Spleen (tissue), 11 donors: ENCODE data around the gene SIM2. TPM values are rescaled to one million over a fixed set of nuclear protein-coding genes. Genes with fewer than 3 reads are reported as not detected.

ENCODE experiments used
- DNase-seq: peaks from one replicate; pipeline ENCODE4 v3.0.0-alpha.2; 2020
- H3K27ac ChIP-seq, 8 donors: fragments of 200-600 bp; sonication (generic) in 7 of 8; 1 replicate in 4 of 8; 2 replicates in 4 of 8; pipeline versions ENCODE4 v1.5.0 to v1.8.0; 2016 to 2021; ENCODE audit warnings: inconsistent platforms in 4 of 8, mild to moderate bottlenecking in 4 of 8, moderate library complexity in 1 of 8
- H3K27me3 ChIP-seq, 7 donors: fragments of 200-600 bp; sonication (generic) in 6 of 7; replicated peaks in 1 of 7; 1 replicate in 4 of 7; 2 replicates in 3 of 7; pipeline versions ENCODE4 v1.5.0 to v1.8.0; 2016 to 2021; ENCODE audit warnings: inconsistent platforms in 3 of 7, mild to moderate bottlenecking in 1 of 7
- H3K36me3 ChIP-seq, 6 donors: fragments of 200-600 bp; sonication (generic) in 5 of 6; 1 replicate in 4 of 6; 2 replicates in 2 of 6; pipeline versions ENCODE4 v1.5.0 to v1.8.0; 2016 to 2021; ENCODE audit warnings: inconsistent platforms in 2 of 6
- H3K4me1 ChIP-seq, 6 donors: fragments of 200-600 bp; sonication (generic) in 5 of 6; 1 replicate in 3 of 6; 2 replicates in 3 of 6; pipeline versions ENCODE4 v1.5.0 to v1.8.0; 2016 to 2021; ENCODE audit warnings: inconsistent platforms in 3 of 6
- H3K4me3 ChIP-seq, 8 donors: fragments of 200-600 bp; sonication (generic) in 7 of 8; 1 replicate in 4 of 8; 2 replicates in 4 of 8; pipeline versions ENCODE4 v1.5.0 to v1.8.0; 2016 to 2021; ENCODE audit warnings: inconsistent platforms in 4 of 8, mild to moderate bottlenecking in 4 of 8, moderate library complexity in 2 of 8
- H3K9me3 ChIP-seq, 8 donors: fragments of 200-600 bp; sonication (generic) in 7 of 8; 1 replicate in 4 of 8; 2 replicates in 4 of 8; pipeline versions ENCODE4 v1.5.0 to v1.8.0; 2016 to 2021; ENCODE audit warnings: inconsistent platforms in 4 of 8
- POLR2A ChIP-seq, 3 donors: fragments of 450-650 bp; IDR thresholded peaks; one replicate each; pipeline ENCODE4 v1.5.1; 2017; ENCODE audit warnings: antibody characterized with exemption in 3 of 3, mild to moderate bottlenecking in 1 of 3
- POLR2AphosphoS5 ChIP-seq, 3 donors: sonication (generic); formaldehyde crosslinking; IDR thresholded peaks; one replicate each; pipeline ENCODE4 v1.5.1; 2017; ENCODE audit warnings: antibody characterized with exemption in 3 of 3
- WGBS, 5 donors: extraction: QIAGEN DNeasy Blood & Tissue Kit in 3 of 5; methylation state at CpG; one replicate each; pipeline versions ENCODE4 v1.1.5 to v1.1.7; 2013 to 2018; 5-methylcytosine and 5-hydroxymethylcytosine counted together
- intact Hi-C: fragments of 100-400 bp; cut with DNase I; formaldehyde crosslinking; loops from one replicate; pipeline ENCODE4 v1.15.0; 2023; ENCODE audit warnings: low total_unique reads
- polyA plus RNA-seq, 3 donors: library from polyadenylated mRNA; stranded (reverse); fragments of 200-250 nt; gene quantifications; one replicate each; pipeline ENCODE4 v1.2.1, GENCODE V29; 2013
- total RNA-seq, 7 donors: library from RNA; depleted of rRNA in 3 of 7; stranded (reverse); fragments of >200 nt in 3 of 7; fragmentation: NEBNext Ultra II Directional in 4 of 7; extraction: Animal tissue kit (Norgen Biotek cat#: 25700) in 4 of 7; gene quantifications; one replicate each; pipeline versions ENCODE4 v1.1.0 to v1.2.1, GENCODE V29; 2016 to 2021
- TF ChIP-seq, protein P1 (sequence below), 11 experiments: fragments of 200-600 bp in 7 of 11; fragments of 450-650 bp in 4 of 11; sonication (generic) in 4 of 11; IDR thresholded peaks in 8 of 11; conservative IDR thresholded peaks in 3 of 11; 1 replicate in 7 of 11; 2 replicates in 4 of 11; pipeline versions ENCODE4 v1.4.0 to v1.8.0; 2016 to 2021; ENCODE audit warnings: antibody characterized with exemption in 11 of 11, inconsistent platforms in 4 of 11, mild to moderate bottlenecking in 1 of 11
- donor health status: healthy with polysubstance abuse.
- donor health status: DM: no; HTN: no; CAD: no; lungs with moderate emphysema.
- donor health status: DM: no; HTN: no; CAD: no.
- donor health status: Bipolar disorder and iron deficiency.
- donor health status: healthy.
- donor health status: DM: no; HTN: no; CAD: no.
- donor health status: DM: yes; HTN: yes; CAD: no.

Gene SIM2
- total and polyA plus RNA-seq, 10 donors, result not detected

DNA sequence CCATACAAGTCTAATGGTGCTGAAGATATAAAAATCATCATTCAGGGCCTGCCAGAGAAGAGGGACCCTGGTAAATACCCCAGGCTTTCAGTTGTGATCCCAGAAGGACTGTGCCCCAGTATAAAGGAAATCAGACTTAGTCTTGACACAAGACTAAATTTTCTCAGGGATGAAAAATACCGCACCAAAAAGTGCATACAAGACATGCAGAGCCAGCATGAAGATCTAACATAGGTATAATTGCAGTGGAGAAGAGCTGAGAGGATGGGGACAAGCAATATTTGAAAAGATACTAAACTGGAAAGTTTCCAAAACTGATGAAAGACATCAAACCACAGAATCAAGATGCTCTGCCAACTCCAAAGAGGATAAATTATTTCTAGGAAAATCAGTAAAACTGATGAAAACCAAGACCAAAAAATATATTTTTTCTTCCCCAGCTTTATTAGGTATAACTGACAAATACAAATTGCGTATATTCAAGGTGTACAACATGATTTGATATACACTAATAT lies 17.7 kb upstream of the SIM2 start:
- Histone ChIP-seq H3K4me1 (no peaks in the 10 kb centered on the region), H3K9me3 (peaks cover 0 to 25% (median 17%) of the 10 kb centered on the region in 8 donors), H3K4me3 (no peak overlapping the region), H3K36me3 (no peaks in the 10 kb centered on the region), H3K27me3 (peaks cover 0 to 94% (median 12%) of the 10 kb centered on the region in 7 donors), H3K27ac (no peak overlapping the region)
- 84 to 94% (median 91%) methylated on average over 2 of the region's 2 CpGs for WGBS, 5 donors
- intact Hi-C loops, result no loop called here
- TF ChIP-seq, protein P1, sequence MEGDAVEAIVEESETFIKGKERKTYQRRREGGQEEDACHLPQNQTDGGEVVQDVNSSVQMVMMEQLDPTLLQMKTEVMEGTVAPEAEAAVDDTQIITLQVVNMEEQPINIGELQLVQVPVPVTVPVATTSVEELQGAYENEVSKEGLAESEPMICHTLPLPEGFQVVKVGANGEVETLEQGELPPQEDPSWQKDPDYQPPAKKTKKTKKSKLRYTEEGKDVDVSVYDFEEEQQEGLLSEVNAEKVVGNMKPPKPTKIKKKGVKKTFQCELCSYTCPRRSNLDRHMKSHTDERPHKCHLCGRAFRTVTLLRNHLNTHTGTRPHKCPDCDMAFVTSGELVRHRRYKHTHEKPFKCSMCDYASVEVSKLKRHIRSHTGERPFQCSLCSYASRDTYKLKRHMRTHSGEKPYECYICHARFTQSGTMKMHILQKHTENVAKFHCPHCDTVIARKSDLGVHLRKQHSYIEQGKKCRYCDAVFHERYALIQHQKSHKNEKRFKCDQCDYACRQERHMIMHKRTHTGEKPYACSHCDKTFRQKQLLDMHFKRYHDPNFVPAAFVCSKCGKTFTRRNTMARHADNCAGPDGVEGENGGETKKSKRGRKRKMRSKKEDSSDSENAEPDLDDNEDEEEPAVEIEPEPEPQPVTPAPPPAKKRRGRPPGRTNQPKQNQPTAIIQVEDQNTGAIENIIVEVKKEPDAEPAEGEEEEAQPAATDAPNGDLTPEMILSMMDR (IDR thresholded peaks at IDR 0.05 in 8 of 11, conservative IDR thresholded peaks at IDR 0.05 in 3 of 11), result no peak
- no peak for TF ChIP-seq POLR2AphosphoS5 (IDR thresholded peaks at IDR 0.05)
- TF ChIP-seq POLR2A (IDR thresholded peaks at IDR 0.05), result no peak
- no peak for DNase-seq

DNA sequence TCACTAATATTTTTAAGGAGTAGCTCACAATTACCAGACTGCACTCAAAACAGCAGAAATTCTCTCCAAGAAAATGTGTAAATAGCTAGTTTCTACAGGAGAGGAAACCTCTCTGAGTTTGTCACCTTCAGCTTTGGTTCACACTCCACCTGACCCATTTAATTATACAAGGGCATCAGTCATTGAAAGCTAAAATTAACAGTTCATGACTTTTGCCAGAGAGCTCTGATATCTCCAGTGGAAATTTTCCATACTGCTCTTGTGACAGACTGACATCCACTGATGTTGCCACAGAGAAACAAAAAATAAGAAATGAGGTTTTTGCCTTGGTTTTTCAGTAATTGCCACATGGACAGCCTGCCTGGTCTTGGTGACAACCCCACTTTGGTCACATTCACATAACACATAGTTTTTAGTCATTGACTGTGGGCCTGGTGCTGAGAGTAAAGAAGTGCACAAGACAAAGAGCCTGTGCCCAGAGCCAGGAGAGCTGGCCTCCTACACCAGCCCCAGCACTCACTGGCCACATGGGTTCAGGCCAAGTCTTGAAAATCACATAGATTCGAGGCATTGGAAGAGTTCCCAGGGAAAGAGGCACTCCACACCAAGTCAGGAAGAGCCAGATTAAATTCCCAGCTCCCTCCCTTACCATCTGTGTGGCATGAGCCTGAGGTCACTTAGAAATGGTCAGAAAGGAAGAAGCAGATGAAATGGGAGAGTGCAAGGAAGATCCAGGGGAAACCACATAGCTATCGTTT lies 13.8 kb upstream of the SIM2 start:
- Histone ChIP-seq H3K4me3 (no peak overlapping the region), H3K27ac (no peak overlapping the region), H3K9me3 (peaks cover 0 to 20% (median 16%) of the 10 kb centered on the region in 8 donors), H3K27me3 (peaks cover 0 to 94% (median 22%) of the 10 kb centered on the region in 7 donors), H3K4me1 (no peaks in the 10 kb centered on the region), H3K36me3 (no peaks in the 10 kb centered on the region)
- 38 to 53% (median 46%) methylated on average over 2 of the region's 2 CpGs for WGBS, 5 donors
- TF ChIP-seq POLR2A (IDR thresholded peaks at IDR 0.05), result no peak
- no peak for TF ChIP-seq POLR2AphosphoS5 (IDR thresholded peaks at IDR 0.05)
- TF ChIP-seq, protein P1 (IDR thresholded peaks at IDR 0.05 in 8 of 11, conservative IDR thresholded peaks at IDR 0.05 in 3 of 11), result no peak
- intact Hi-C loops, result no loop called here
- DNase-seq, result no peak

DNA sequence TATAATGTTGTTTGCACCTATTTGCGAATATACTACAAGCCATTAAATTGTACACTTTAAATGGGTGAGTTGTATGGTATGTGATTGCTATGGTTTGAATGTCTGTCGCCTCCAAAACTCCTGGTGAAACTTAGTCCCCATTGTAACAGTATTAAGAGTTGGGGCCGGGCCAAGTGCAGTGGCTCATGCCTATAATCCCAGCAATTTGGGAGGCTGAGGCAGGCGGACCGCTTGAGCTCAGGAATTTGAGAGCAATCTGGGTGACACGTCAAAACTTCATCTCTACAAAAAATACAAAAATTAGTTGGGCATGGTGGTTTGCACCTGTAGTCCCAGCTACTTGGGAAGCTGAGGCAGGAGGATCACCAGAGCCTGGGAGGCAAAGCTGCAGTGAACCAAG lies 12.0 kb upstream of the SIM2 start:
- Histone ChIP-seq H3K4me1 (no peaks in the 10 kb centered on the region), H3K4me3 (no peak overlapping the region), H3K9me3 (peaks cover 0 to 2% (median 0%) of the 10 kb centered on the region in 8 donors), H3K27me3 (peaks cover 0 to 94% (median 40%) of the 10 kb centered on the region in 7 donors), H3K36me3 (no peaks in the 10 kb centered on the region), H3K27ac (no peak overlapping the region)
- TF ChIP-seq, protein P1 (IDR thresholded peaks at IDR 0.05 in 8 of 11, conservative IDR thresholded peaks at IDR 0.05 in 3 of 11), result no peak
- no peak for TF ChIP-seq POLR2AphosphoS5 (IDR thresholded peaks at IDR 0.05)
- no peak for TF ChIP-seq POLR2A (IDR thresholded peaks at IDR 0.05)
- no peak for DNase-seq
- 87 to 92% (median 88%) methylated on average over 6 of the region's 6 CpGs for WGBS, 5 donors
- intact Hi-C loops, result no loop called here

DNA sequence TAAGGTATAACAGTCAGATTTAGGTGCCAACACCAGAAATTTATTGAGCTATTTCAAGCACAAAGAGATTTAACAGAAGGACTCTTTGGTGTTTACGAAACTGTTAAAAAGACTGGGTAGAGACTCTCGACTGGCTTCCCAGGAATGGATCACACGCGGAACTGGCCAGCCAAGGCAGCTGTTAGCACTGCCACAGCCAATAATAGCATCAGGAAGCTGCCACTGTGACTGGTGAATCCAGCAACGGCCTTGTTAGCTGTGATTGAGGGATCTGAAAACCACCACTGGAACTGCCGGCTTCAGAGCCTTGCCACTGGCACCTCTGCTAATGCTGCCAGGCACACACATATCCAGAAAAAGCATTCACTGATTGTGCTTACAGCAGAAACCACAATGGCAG lies 10.6 kb upstream of the SIM2 start:
- peaks cover 0 to 95% (median 49%) of the 10 kb centered on the region in 7 donors for H3K27me3 ChIP-seq

More for the DNA sequence above, 10.6 kb upstream of the SIM2 start:
- no peaks in the 10 kb centered on the region for H3K9me3 ChIP-seq
- peaks cover 0 to 12% (median 9%) of the 10 kb centered on the region in 6 donors for H3K4me1 ChIP-seq
- DNase-seq, result no peak
- no peak overlapping the region for H3K4me3 ChIP-seq
- no peaks in the 10 kb centered on the region for H3K36me3 ChIP-seq
- no peak overlapping the region for H3K27ac ChIP-seq
- intact Hi-C loops, result no loop called here
- 44 to 64% (median 57%) methylated on average over 6 of the region's 6 CpGs for WGBS, 5 donors
- TF ChIP-seq POLR2A (IDR thresholded peaks at IDR 0.05) (no peak), POLR2AphosphoS5 (IDR thresholded peaks at IDR 0.05) (no peak)
- TF ChIP-seq, protein P1 (IDR thresholded peaks at IDR 0.05 in 8 of 11, conservative IDR thresholded peaks at IDR 0.05 in 3 of 11), result no peak
